K562 (cell line): ENCODE data around the gene CUX1. TPM values are rescaled to one million over a fixed set of nuclear protein-coding genes. Genes with fewer than 3 reads are reported as not detected.

Experiments used
- ATAC-seq: fragments of 200-7000 bp; cut with Tn5 transposase; 3 replicates; pipeline ENCODE4 v1.9.1; 2020; ENCODE audit warnings: moderate library complexity
- BruUV-seq: library from RNA; stranded (reverse); fragments of 400-500 nt; replicated peaks from 2 replicates; lab custom pipeline; 2021; lab: Mats Ljungman, UMichigan
- CTCF ChIA-PET: fragments of 300-600 bp; formaldehyde crosslinking; extraction: SDS; loops from one replicate; lab custom pipeline; 2021; ENCODE audit warnings: low intra/inter-chr PET ratio; lab: Yijun Ruan, JAX
- POLR2A ChIA-PET: fragments of 300-600, 350-650 bp; sonication (Branson Sonifier 250); formaldehyde crosslinking; extraction: SDS; loops from one replicate; lab custom pipeline; 2021; ENCODE audit warnings: antibody characterized with exemption, inconsistent platforms; lab: Yijun Ruan, JAX
- DNase-seq, 4 experiments: peaks; one replicate each; pipeline versions ENCODE4 v3.0.0 to v3.0.0-alpha.2; 2011 to 2018; ENCODE audit warnings: low spot score in 3 of 4, mixed read lengths in 3 of 4; ENCODE audit errors: extremely low read depth in 1 of 4
- FAIRE-seq: peaks from 2 replicates; lab custom pipeline; 2011; peaks lifted over from hg19 to GRCh38; lab: Jason Lieb, UNC
- H2AFZ ChIP-seq: 2 replicates; pipeline ENCODE4 v1.6.0; 2011; ENCODE audit warnings: low read depth, low read length, control low read depth, inconsistent platforms
- H3K27ac ChIP-seq: fragments of 200-600 bp; 3 replicates; pipeline ENCODE4 v1.8.0; 2011; ENCODE audit warnings: low read depth, mild to moderate bottlenecking, control low read depth, inconsistent platforms, low read length, moderate library complexity, mixed read lengths; ENCODE audit errors: extremely low read depth
- H3K27me3 ChIP-seq, 2 experiments: fragments of 300-600 bp in 1 of 2; 2 replicates in 1 of 2; 3 replicates in 1 of 2; pipeline versions ENCODE4 v1.6.0 to v1.8.0; 2011; ENCODE audit warnings: inconsistent platforms in 2 of 2, low read length in 2 of 2, mild to moderate bottlenecking in 1 of 2, mixed read lengths in 1 of 2, moderate library complexity in 1 of 2; ENCODE audit not compliant: control insufficient read depth in 2 of 2, insufficient read depth in 2 of 2
- H3K36me3 ChIP-seq: fragments of 300-600 bp; 3 replicates; pipeline ENCODE4 v1.8.0; 2011; ENCODE audit warnings: mild to moderate bottlenecking, low read length, inconsistent platforms; ENCODE audit not compliant: control insufficient read depth, insufficient read depth
- H3K4me1 ChIP-seq, 2 experiments: fragments of 200-600 bp in 1 of 2; replicated peaks in 1 of 2; 2 replicates in 1 of 2; 3 replicates in 1 of 2; pipeline versions ENCODE4 v1.5.1 to v1.8.0; 2011; ENCODE audit warnings: inconsistent platforms in 2 of 2, low read length in 2 of 2, mild to moderate bottlenecking in 1 of 2, mixed read lengths in 1 of 2, moderate library complexity in 1 of 2; ENCODE audit not compliant: control insufficient read depth in 2 of 2, insufficient read depth in 2 of 2
- H3K4me2 ChIP-seq: 2 replicates; pipeline ENCODE4 v1.6.1; 2011; ENCODE audit warnings: low read length, control low read depth, inconsistent platforms, mixed read lengths; ENCODE audit not compliant: insufficient read depth
- H3K4me3 ChIP-seq: fragments of 200-600 bp; sonication (generic), shearing (Covaris generic); 2 replicates; pipeline ENCODE4 v1.5.1; 2016; ENCODE audit warnings: control low read depth, inconsistent platforms
- H3K79me2 ChIP-seq: fragments of 200-600 bp; 3 replicates; pipeline ENCODE4 v1.8.0; 2011; ENCODE audit warnings: low read length, inconsistent platforms; ENCODE audit not compliant: control insufficient read depth, insufficient read depth
- H3K9ac ChIP-seq, 2 experiments: 2 replicates each; pipeline versions ENCODE4 v1.6.0 to v1.6.1; 2011; ENCODE audit warnings: low read depth in 2 of 2, low read length in 2 of 2, control low read depth in 1 of 2, inconsistent platforms in 1 of 2, mild to moderate bottlenecking in 1 of 2, mixed read lengths in 1 of 2; ENCODE audit not compliant: insufficient read depth in 1 of 2
- H3K9me1 ChIP-seq: one replicate; pipeline ENCODE4 v1.6.0; 2011; ENCODE audit warnings: inconsistent platforms, mild to moderate bottlenecking, low read length, moderate library complexity; ENCODE audit not compliant: control insufficient read depth, insufficient read depth
- H3K9me3 ChIP-seq: replicated peaks from 2 replicates; pipeline ENCODE4 v1.5.1; 2011; ENCODE audit warnings: low read depth, low read length, inconsistent platforms; ENCODE audit not compliant: control insufficient read depth, insufficient read depth
- H4K20me1 ChIP-seq: replicated peaks from 2 replicates; pipeline ENCODE4 v1.6.1; 2011; ENCODE audit warnings: low read length, inconsistent platforms, mixed read lengths; ENCODE audit not compliant: control insufficient read depth, insufficient read depth
- ADNP ChIP-seq: fragments of 200-800 bp; sonication (Bioruptor generic); IDR thresholded peaks from 2 replicates; pipeline ENCODE4 v1.6.1; 2016; ENCODE audit warnings: missing genetic modification characterization, missing compliant biosample characterization
- BCOR ChIP-seq: fragments of 450-650 bp; IDR thresholded peaks from 2 replicates; pipeline ENCODE4 v1.6.1; 2016
- ELF4 ChIP-seq: fragments of 450-650 bp; formaldehyde crosslinking; IDR thresholded peaks from 2 replicates; pipeline ENCODE4 v1.4.0; 2022; ENCODE audit warnings: missing genetic modification characterization
- FOXA3 ChIP-seq, 2 experiments: fragments of 450-650 bp in 1 of 2; sonication (generic) in 1 of 2; formaldehyde crosslinking; IDR thresholded peaks in 1 of 2; conservative IDR thresholded peaks in 1 of 2; 2 replicates each; pipeline versions ENCODE4 v1.4.0 to v1.8.0; 2020 to 2022; ENCODE audit warnings: mild to moderate bottlenecking in 2 of 2, missing genetic modification reagents in 1 of 2
- GTF2B ChIP-seq: IDR thresholded peaks from 2 replicates; pipeline ENCODE4 v1.6.1; 2011; ENCODE audit not compliant: insufficient read length; ENCODE audit errors: extremely low read depth
- ILF3 ChIP-seq: fragments of 450-650 bp; IDR thresholded peaks from 2 replicates; pipeline ENCODE4 v1.6.1; 2018; ENCODE audit warnings: antibody characterized with exemption, mild to moderate bottlenecking, moderate library complexity, borderline replicate concordance
- RBM25 ChIP-seq: fragments of 200-400 bp; formaldehyde crosslinking; IDR thresholded peaks from 2 replicates; pipeline ENCODE4 v1.6.1; 2018; ENCODE audit warnings: low read length, low read depth, moderate library complexity; ENCODE audit not compliant: severe bottlenecking
- RCOR1 ChIP-seq, 2 experiments: IDR thresholded peaks; 2 replicates each; pipeline ENCODE4 v1.6.1; 2012; ENCODE audit warnings: low read depth in 2 of 2, low read length in 2 of 2, borderline replicate concordance in 1 of 2, improper control_type of control experiment in 1 of 2
- XRCC5 ChIP-seq: fragments of 200-400 bp; formaldehyde crosslinking; IDR thresholded peaks from 2 replicates; pipeline ENCODE4 v1.6.1; 2017; ENCODE audit warnings: low read depth, mild to moderate bottlenecking, low read length
- ZFP91 ChIP-seq: sonication (generic); formaldehyde crosslinking; IDR thresholded peaks from 2 replicates; pipeline ENCODE4 v1.8.0; 2022; ENCODE audit warnings: mild to moderate bottlenecking, missing genetic modification reagents
- ZNF449 ChIP-seq: fragments of 250-450 bp; sonication (Bioruptor Pico); IDR thresholded peaks from 2 replicates; pipeline ENCODE4 v1.8.0; 2022; ENCODE audit warnings: moderate library complexity, mild to moderate bottlenecking, inconsistent platforms
- WGBS: fragments of 100-300 bp; shearing (Covaris generic); methylation state at CpG from one replicate; pipeline ENCODE4 v1.1.6; 2016; ENCODE audit warnings: low coverage, mixed read lengths; ENCODE audit not compliant: insufficient coverage; ENCODE audit errors: missing lambda C conversion rate; 5-methylcytosine and 5-hydroxymethylcytosine counted together
- in situ Hi-C: fragments of 300-500 bp; cut with MboI; formaldehyde crosslinking; loops from 4 replicates; pipeline ENCODE4 v1.15.0; 2018; ENCODE audit warnings: inconsistent platforms, mixed read lengths
- intact Hi-C: fragments of 100-400 bp; cut with micrococcal nuclease; formaldehyde crosslinking; loops from 2 replicates; pipeline ENCODE4 v1.14.2; 2022
- polyA plus RNA-seq, 8 experiments: library from polyadenylated mRNA; depleted of rRNA in 4 of 8; stranded (reverse) in 5 of 8; unstranded in 3 of 8; fragments of >200 nt; fragmentation: Nextera tagmentation in 2 of 8; fragmentation: Illumina TruSeq in 1 of 8; extraction: Ambion mirVana in 2 of 8; extraction: Trizol in 1 of 8; gene quantifications; 2 replicates each; pipeline versions ENCODE4 v1.2.1 to v1.2.3, GENCODE V29; 2011 to 2014; ENCODE audit warnings: inconsistent platforms in 1 of 8, missing spikeins in 1 of 8
- total RNA-seq, 7 experiments: library from RNA; depleted of rRNA in 6 of 7; stranded (reverse); fragments of >200 nt in 6 of 7; fragmentation: Illumina TruSeq in 2 of 7; extraction: Trizol in 2 of 7; gene quantifications; 2 replicates each; pipeline versions ENCODE4 v1.2.1 to v1.2.3, GENCODE V29; 2011 to 2021; ENCODE audit warnings: low replicate concordance in 1 of 7

The CUX1 gene
- total and polyA plus RNA-seq, 9 of the 15 experiments (the other 6 are each of a cell fraction or from before 2014, with no cell fraction given) = 3.6 to 55.3 (median 25.2) TPM

GRCh38 chr7:102061354-102061945, 244.0 kb downstream of the CUX1 start:
- FAIRE-seq (no peak), ATAC-seq (no peak), DNase-seq (no peak)
- no peak overlapping the region for H3K4me3 ChIP-seq
- H2AFZ ChIP-seq = no peak overlapping the region
- peaks cover 19 to 21% of the 10 kb centered on the region in 2 experiments; a peak in 4 of 5 replicates for H3K4me1 ChIP-seq
- H3K4me2 ChIP-seq = no peak overlapping the region
- peaks cover 3% of the 10 kb centered on the region; the same call in 1 of the 3 replicates for H3K36me3 ChIP-seq
- TF ChIP-seq XRCC5 (no peak), GTF2B (no peak), ELF4 (no peak), RCOR1 (IDR thresholded peaks at IDR 0.05; ENCODE audit: borderline replicate concordance in 1 of 2, low read depth in 2 of 2, low read length in 2 of 2) (0 out of 4 replicates have a peak, but pooled peaks of 1 of the 2 experiments have one; percentile 10), ZFP91 (CRISPR knock-in tag) (no peak), ADNP (tag) (0 out of 2 replicates have a peak, but pooled peaks have one; percentile 61), ZNF449 (no peak), ILF3 (no peak), BCOR (0 out of 2 replicates have a peak, but pooled peaks have one; percentile 36), RBM25 (peak; percentile 60), FOXA3 (CRISPR knock-in tag; conservative IDR thresholded peaks at IDR 0.05 in 1 of 2, IDR thresholded peaks at IDR 0.05 in 1 of 2) (0 out of 4 replicates have a peak, but pooled peaks of 1 of the 2 experiments have one; percentile 22)
- no TSS peak for BruUV-seq
- no peak overlapping the region for H3K27ac ChIP-seq
- WGBS = 83% methylated on average over 11 of the region's 11 CpGs
- no peak overlapping the region for H3K9ac ChIP-seq
- ChIA-PET CTCF (no interaction called here), POLR2A (no interaction called here)
- peaks cover 13% of the 10 kb centered on the region for H3K79me2 ChIP-seq
- H3K27me3 ChIP-seq = no peaks in the 10 kb centered on the region
- no peaks in the 10 kb centered on the region for H3K9me3 ChIP-seq
- in situ Hi-C loops = no loop called here
- H4K20me1 ChIP-seq = peaks cover 14% of the 10 kb centered on the region; the same call in 1 of the 2 replicates
- no peaks in the 10 kb centered on the region for H3K9me1 ChIP-seq
- intact Hi-C loops = no loop called here
